Measurements from ENCODE around the gene FREM1. TPM values are rescaled to one million over a fixed set of nuclear protein-coding genes. Genes with fewer than 3 reads are reported as not detected.
A peak's percentile ranks its signal among the peaks of the same experiment; 100 is the strongest.
"Not testable (repeated sequence)": the region's sequence is repeated elsewhere in the genome, so short reads cannot be mapped to it uniquely, and the experiment has no call there.

FREM1 gene, protein sequence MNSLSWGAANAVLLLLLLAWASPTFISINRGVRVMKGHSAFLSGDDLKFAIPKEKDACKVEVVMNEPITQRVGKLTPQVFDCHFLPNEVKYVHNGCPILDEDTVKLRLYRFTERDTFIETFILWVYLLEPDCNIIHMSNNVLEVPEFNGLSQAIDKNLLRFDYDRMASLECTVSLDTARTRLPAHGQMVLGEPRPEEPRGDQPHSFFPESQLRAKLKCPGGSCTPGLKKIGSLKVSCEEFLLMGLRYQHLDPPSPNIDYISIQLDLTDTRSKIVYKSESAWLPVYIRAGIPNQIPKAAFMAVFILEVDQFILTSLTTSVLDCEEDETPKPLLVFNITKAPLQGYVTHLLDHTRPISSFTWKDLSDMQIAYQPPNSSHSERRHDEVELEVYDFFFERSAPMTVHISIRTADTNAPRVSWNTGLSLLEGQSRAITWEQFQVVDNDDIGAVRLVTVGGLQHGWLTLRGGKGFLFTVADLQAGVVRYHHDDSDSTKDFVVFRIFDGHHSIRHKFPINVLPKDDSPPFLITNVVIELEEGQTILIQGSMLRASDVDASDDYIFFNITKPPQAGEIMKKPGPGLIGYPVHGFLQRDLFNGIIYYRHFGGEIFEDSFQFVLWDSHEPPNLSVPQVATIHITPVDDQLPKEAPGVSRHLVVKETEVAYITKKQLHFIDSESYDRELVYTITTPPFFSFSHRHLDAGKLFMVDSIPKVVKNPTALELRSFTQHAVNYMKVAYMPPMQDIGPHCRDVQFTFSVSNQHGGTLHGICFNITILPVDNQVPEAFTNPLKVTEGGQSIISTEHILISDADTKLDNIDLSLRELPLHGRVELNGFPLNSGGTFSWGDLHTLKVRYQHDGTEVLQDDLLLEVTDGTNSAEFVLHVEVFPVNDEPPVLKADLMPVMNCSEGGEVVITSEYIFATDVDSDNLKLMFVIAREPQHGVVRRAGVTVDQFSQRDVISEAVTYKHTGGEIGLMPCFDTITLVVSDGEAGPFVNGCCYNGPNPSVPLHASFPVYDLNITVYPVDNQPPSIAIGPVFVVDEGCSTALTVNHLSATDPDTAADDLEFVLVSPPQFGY (N-terminal part only)
- total RNA-seq (2014; rRNA removed): 0.75 TPM in 1 of 2 replicates, not detected in the other
- polyA plus RNA-seq (2012): 0.05 TPM

DNA sequence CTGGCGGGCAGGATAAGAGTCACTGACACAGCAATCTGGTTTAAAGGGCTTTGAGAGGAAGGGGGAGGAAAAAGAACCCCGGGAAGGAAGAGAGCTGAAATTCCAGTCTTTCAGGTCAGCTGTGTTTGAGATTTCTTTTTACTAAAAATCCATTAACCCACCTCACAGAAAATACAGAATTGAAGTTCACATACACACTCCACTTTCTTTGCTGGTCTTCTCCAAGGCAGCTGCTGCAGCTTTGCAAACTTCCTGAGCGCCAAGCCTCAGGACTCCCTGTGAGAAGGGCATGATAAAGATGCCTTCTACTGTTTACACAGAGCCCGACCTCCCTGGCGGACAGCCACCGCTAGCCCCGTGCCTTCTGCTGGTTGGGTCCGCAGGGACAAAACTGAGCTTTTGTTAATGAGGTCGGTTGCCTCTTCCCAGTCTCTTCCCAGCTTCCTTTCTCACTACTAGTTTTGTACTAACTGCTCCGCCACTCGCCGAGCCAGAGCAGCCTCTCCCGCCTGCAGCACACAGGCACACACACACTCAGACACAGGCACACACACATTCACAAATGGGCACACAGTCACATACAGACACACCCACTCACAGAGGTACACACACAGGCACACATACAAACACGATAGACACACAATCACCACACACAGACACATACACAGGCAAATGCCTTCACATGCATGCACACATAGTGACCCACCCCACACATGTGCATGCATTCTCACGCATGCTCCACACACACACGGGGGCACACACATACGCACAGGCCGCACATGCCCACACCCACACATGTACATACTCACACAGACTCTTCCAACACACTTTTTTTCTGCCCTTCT, at the start of gene FREM1:
Gene FREM1, minus strand, starts transcription at position 468 of the 845 bp plus-strand sequence. CDS start 41,451 bp downstream, outside the sequence.
- DNase-seq (ENCODE audit: low read depth): peak; percentile 0

DNA sequence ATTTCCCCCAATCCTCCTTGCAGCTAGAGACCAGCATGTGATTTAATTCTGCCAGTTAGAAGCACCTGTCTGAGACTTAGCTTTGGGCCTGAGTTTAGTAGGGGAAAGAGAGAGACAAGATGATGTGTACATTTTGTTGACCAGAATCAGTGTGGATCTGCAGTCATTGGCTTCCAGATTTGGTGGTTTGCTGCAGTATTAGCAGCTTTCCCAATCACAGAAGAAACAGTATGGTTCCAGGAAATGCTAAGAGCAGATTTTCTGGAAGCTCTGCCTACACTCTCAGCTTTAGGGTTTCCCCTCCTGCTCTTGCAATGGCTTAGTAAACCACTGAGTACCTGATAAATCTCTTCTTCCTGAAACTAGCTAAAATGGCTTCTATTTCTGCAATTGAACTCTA, 48.8 kb upstream of the FREM1 start:
- DNase-seq (ENCODE audit: low read depth): no peak

DNA sequence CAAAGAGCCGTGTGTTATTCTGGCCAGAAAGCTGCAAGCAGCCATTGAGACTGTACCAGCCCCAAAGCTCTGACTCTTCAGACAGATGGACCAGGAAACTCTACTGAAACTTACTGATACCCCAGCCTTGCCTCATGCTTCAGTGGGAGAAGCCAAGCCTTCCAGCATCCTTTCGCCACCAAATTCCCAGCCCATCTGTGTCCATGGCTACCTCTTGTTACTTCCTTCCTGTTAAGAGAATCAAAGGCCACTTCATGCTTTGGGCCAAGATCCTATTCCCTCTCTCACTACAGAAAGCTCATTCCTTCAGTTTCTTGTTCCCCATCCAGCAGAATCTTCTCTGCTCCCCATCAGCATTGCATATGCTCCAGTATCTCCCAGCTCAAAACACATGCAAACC, 46.9 kb upstream of the FREM1 start:
- no peak for DNase-seq (ENCODE audit: low read depth)

DNA sequence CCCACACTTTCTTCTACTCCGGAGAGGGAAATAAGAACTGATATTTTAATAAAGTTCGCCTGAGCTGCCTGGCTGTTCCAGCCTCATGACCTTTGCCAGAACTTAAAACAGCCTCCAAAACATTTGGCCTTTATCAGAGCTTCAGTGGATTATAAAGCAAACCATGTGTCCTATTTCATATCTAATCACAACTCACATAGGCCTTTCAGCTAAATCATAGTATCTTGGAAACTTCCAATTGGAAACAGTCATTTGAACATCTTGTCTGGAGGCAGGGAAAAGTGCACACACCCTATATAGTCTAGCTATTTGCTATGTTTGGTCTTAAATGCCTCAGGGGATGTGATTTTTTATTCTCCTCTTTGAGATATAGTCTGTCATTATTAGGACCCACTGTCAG, 46.0 kb upstream of the FREM1 start:
- DNase-seq (ENCODE audit: low read depth): no peak

- DNase-seq (ENCODE audit: low read depth): no peak
Measured at GRCh38 chr9:14945351-14945750, 35.1 kb upstream of the FREM1 start.

DNA sequence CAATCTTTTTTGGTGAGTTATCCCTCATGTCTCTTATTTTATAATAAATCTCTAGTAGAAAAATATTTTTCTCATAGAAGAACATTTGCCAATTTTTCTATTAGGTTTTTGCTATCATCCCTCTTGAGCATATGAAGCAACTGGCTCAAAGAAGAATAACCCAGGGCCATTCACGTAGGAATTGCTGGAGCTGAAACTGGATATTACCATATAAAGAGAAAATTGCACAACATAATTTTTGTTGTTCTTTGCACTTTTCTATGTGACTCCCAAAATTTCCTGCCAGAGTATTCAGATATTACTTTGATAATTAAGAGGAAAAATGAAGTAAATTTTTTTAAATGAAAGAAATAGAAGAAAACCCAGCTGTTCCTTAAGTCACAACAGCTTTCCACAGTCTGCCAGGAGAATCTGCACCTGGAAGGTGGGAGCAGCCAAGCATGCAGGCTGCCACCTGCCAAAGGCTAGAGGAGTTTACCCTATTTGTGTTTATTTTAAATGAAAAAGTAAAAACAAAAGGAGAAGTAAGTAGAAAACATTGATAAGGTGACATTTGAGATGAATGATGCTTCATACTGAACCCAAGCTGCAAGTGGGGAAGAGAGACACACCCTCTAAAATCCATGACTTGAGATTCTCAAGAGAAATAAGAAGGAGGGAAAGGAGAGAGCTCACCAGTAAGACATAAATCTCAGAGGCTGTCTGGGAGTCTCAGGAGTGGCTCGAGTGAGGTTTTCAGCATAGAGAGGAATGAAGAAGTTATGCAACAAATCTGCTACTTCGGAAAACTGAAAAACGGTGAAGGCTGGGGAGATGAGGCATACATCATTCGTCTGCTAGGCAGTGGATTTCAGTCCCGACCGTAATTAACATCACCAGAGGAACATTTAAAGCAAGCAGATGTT, 31.5 kb upstream of the FREM1 start:
- DNase-seq (ENCODE audit: low read depth): no peak

DNA sequence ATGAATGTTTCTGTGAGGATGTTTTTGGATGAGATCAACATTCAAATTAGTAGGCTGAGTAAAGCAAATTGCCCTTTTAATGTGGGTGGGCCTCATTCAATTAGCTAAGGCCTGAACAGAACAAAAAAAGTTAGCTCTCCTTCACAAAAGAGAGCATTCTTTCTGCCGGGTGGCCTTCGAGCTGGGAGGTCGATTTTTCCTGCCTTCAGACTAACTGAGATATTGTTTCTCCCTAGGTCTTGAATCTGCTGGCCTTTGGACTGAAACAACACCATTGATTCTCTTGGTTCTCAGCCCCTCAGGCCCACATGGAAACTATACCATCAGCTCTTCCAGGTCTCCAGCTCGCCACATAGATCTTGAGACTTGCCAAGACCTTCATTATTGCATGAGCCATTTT, 29.1 kb upstream of the FREM1 start:
- no peak for DNase-seq (ENCODE audit: low read depth)

- no peak for DNase-seq (ENCODE audit: low read depth)
Measured at GRCh38 chr9:14937216-14937615, 27.0 kb upstream of the FREM1 start.

DNA sequence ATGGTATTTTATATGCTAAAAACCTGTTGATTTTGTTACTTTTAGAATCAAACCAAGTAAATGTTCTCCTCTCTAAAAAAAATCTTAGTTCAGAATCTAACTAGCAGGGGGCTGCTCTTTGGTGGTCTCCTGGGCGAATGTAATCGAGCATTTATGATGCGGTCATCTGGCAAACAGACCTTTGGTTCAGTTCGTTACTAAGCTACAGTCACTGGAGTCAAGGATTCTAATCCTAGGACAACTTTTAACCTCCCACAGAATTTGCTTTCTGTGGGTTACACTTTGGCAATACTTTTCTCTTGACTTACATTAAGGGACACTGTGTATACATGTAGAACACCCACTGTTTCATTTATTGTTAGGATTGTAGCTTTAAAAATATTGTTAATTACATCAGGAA, 26.3 kb upstream of the FREM1 start:
- no peak for DNase-seq (ENCODE audit: low read depth)

GRCh38 chr9:14935964-14936363, 25.7 kb upstream of the FREM1 start:
- DNase-seq (ENCODE audit: low read depth): no peak

- no peak for DNase-seq (ENCODE audit: low read depth)
Measured at GRCh38 chr9:14935106-14935751, 25.0 kb upstream of the FREM1 start.

DNA sequence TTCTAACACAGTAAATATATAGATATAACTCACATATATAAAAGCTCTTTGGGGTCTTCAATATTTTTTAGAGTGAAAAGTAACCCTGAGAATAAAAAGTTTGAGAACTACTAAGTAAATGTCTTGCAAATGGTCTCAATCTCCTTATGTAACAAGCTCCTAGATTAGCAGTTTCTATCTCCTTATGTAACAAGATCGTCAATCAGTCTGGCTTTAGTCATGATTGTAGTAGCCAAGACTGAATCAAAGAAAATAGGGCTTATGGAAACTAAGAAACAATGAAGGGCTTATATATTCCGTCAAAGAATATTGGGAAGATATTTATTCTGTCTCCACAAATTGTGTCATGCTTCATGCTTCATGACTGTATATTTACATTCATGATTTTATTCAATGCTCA, 22.4 kb upstream of the FREM1 start:
- no peak for DNase-seq (ENCODE audit: low read depth)

DNA sequence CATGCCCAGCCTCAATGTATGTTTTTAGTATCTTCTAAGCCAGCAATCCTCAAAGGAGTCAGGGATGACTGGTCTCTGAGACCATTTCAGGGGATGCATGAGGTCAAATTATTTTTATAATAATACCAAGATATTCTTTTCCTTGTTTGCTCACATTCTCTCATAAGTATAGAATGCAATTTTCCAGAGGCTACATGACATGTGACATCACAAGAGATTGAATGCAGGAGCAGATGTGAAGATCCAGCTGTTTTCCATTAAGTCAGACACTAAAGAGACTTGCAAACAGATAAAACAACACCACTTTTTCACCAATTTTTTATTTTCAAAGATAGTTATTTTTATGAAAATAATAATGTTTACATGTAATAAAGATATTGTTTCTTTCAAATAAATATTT, 22.0 kb upstream of the FREM1 start:
- DNase-seq (ENCODE audit: low read depth): no peak

DNA sequence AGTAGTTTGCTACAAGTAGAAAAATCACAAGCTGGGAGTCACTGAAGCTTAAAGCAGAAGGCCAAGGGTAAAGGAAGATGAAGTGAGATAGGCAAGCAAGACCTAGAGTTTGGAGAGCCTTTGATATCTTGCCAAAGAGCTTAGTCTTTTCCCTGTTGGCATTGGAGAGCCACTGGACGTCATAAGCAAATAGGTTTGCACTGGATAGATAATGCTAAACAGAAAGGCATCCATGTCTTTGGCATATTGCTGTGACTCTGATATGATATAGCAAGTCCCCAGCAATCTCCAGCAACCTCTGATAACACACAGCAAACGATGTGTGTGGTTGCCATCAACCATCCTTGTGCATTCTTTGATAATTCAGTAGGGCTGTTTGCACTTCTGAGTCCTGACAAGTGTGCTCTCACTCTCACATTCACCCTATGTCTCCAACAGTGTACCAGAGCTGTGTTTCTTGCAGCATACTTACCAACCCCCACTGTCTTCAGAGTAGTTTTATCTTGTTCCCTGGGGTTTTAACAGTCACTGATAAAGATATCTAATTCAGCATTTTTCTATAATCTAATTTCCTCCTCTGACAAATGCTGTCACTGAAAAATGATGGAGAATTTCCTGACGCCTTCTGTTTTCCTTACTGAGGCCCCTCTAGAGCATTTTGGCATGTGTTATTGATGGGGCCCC, 16.9 kb upstream of the FREM1 start:
- no peak for DNase-seq (ENCODE audit: low read depth)

- DNase-seq (ENCODE audit: low read depth): peak; percentile 20
Measured at GRCh38 chr9:14924230-14925219, 14.3 kb upstream of the FREM1 start.

DNA sequence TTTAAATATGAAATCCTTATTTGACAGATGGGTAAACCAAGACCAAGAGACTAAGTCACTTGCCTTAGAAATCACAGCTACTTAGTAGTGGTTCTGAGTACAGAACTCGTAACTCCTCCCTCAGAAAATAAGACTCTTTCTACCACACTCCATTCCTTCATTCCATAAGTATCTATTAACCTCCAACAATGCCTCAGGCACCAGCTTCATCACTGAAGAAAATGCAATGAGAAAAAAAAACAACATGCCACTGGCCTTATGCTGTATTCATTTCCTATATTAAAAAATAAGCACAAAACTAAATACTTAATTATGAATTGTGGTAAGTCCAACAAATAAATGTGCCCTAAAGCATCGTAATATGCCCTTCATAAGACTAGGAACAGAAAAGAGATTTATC, 13.5 kb upstream of the FREM1 start:
- no peak for DNase-seq (ENCODE audit: low read depth)

DNA sequence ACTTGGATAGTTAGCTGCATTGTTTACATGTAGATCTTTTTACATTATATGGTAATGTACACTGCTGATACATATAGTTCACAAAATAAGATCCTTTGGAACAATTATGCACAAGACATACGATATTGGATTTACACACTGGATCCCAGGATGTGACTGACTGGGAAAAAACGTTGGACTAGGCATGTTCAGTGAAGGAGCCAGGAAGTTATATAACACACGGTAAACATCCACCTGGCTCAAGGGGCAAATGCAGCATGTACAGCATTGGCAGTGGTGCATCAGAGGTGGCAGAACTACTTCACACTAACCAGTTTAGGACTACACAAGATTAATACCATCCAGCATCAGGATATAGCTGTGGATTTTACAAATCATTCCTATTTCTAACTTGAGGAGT, 10.6 kb upstream of the FREM1 start:
- DNase-seq (ENCODE audit: low read depth): not testable (repeated sequence)

DNA sequence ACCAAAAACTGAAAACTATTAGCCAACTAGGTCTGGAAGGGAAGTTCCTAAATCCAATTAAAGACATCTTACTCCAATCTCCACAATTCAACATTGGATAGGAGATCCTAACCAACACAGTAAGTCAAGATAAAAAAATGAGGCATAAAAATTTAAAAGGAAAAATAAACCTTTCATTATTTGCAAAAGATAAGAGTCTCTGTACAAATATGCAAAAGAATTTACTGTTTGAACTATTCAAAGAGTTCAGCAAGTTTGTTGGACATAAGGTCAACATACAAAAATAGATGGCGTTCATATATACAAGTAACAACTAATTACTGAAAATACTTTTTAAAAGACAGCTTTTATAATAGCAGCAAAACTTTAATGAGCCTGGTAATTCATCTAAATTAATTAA, 3.1 kb upstream of the FREM1 start:
- DNase-seq (ENCODE audit: low read depth): no peak
